ENCODE results near the gene OBI1.

The OBI1 gene

GRCh38 chr13:78659732-78660494 is 958 bp upstream of the OBI1 start:
- H2AFZ ChIP-seq (ENCODE audit: low read depth), result no peak overlapping the region
- no peak overlapping the region for H3K27ac ChIP-seq
- no peak for TF ChIP-seq CTCF (conservative IDR thresholded peaks at IDR 0.05; ENCODE audit: low read depth, low read length)
- H3K27me3 ChIP-seq (ENCODE audit: insufficient read depth, low read depth), result no peaks in the 10 kb centered on the region
- peaks cover 33% of the 10 kb centered on the region for H3K79me2 ChIP-seq (ENCODE audit: insufficient read depth, low read depth)
- no peaks in the 10 kb centered on the region for H4K20me1 ChIP-seq (ENCODE audit: insufficient read depth)
- H3K4me1 ChIP-seq (ENCODE audit: low read depth, poor library complexity, severe bottlenecking), result peaks cover 24% of the 10 kb centered on the region
- no peak overlapping the region for H3K4me3 ChIP-seq (IDR thresholded peaks at IDR 0.05; ENCODE audit: insufficient read depth, low read depth, low read length)
- no peak overlapping the region for H3K9ac ChIP-seq
- H3K4me2 ChIP-seq, result no peak overlapping the region
- H3K36me3 ChIP-seq (ENCODE audit: insufficient read depth), result no peaks in the 10 kb centered on the region

- no peak for TF ChIP-seq CTCF (conservative IDR thresholded peaks at IDR 0.05; ENCODE audit: low read depth, low read length)
- Histone ChIP-seq H3K27ac (0 out of 2 replicates have a peak overlapping the region, but pooled peaks have one; percentile 54), H3K36me3 (ENCODE audit: insufficient read depth) (no peaks in the 10 kb centered on the region)
Observed at GRCh38 chr13:78659450-78659730, 435 bp upstream of the OBI1 start.

GRCh38 chr13:78657699-78658629 is 991 bp downstream of the OBI1 start:
- Histone ChIP-seq H3K27ac (peak overlapping the region; percentile 54; the same call in 1 of the 2 replicates), H3K79me2 (ENCODE audit: insufficient read depth, low read depth) (peaks cover 49% of the 10 kb centered on the region), H3K4me3 (IDR thresholded peaks at IDR 0.05; ENCODE audit: insufficient read depth, low read depth, low read length) (no peak overlapping the region), H3K36me3 (ENCODE audit: insufficient read depth) (no peaks in the 10 kb centered on the region), H3K4me2 (peak overlapping the region; percentile 78), H3K9ac (peak overlapping the region; percentile 68; the same call in 1 of the 2 replicates), H3K4me1 (ENCODE audit: low read depth, poor library complexity, severe bottlenecking) (peaks cover 21% of the 10 kb centered on the region), H3K27me3 (ENCODE audit: insufficient read depth, low read depth) (no peaks in the 10 kb centered on the region), H2AFZ (ENCODE audit: low read depth) (peak overlapping the region; percentile 64; the same call in 1 of the 2 replicates), H4K20me1 (ENCODE audit: insufficient read depth) (no peaks in the 10 kb centered on the region)
- TF ChIP-seq CTCF (conservative IDR thresholded peaks at IDR 0.05; ENCODE audit: low read depth, low read length), result no peak

More at GRCh38 chr13:78659450-78659730, 435 bp upstream of the OBI1 start:
- Histone ChIP-seq H3K4me1 (ENCODE audit: low read depth, poor library complexity, severe bottlenecking) (peaks cover 24% of the 10 kb centered on the region), H3K79me2 (ENCODE audit: insufficient read depth, low read depth) (peaks cover 38% of the 10 kb centered on the region), H3K4me2 (peak overlapping the region; percentile 57; the same call in 1 of the 2 replicates), H2AFZ (ENCODE audit: low read depth) (peak overlapping the region; percentile 64), H3K27me3 (ENCODE audit: insufficient read depth, low read depth) (no peaks in the 10 kb centered on the region), H3K4me3 (IDR thresholded peaks at IDR 0.05; ENCODE audit: insufficient read depth, low read depth, low read length) (no peak overlapping the region), H4K20me1 (ENCODE audit: insufficient read depth) (no peaks in the 10 kb centered on the region), H3K9ac (peak overlapping the region; percentile 68; the same call in 1 of the 2 replicates)

- TF ChIP-seq CTCF (conservative IDR thresholded peaks at IDR 0.05; ENCODE audit: low read depth, low read length), result no peak
- Histone ChIP-seq H3K79me2 (ENCODE audit: insufficient read depth, low read depth) (peaks cover 65% of the 10 kb centered on the region), H3K4me1 (ENCODE audit: low read depth, poor library complexity, severe bottlenecking) (peaks cover 9% of the 10 kb centered on the region), H3K36me3 (ENCODE audit: insufficient read depth) (no peaks in the 10 kb centered on the region), H3K4me2 (no peak overlapping the region), H3K9ac (no peak overlapping the region), H3K27ac (no peak overlapping the region), H3K4me3 (IDR thresholded peaks at IDR 0.05; ENCODE audit: insufficient read depth, low read depth, low read length) (no peak overlapping the region), H2AFZ (ENCODE audit: low read depth) (no peak overlapping the region), H4K20me1 (ENCODE audit: insufficient read depth) (no peaks in the 10 kb centered on the region), H3K27me3 (ENCODE audit: insufficient read depth, low read depth) (no peaks in the 10 kb centered on the region)
Observed at GRCh38 chr13:78655906-78656305, 3.0 kb downstream of the OBI1 start.

Measured in KMS-11 (cell line).